DOHH2 (cell line): ENCODE measurements around the gene ARL15.
A peak's percentile ranks its signal among the peaks of the same experiment; 100 is the strongest.

Source experiments
- CTCF ChIP-seq: fragments of 200-600 bp; sonication (generic); IDR thresholded peaks from one replicate; pipeline ENCODE4 v1.5.1; 2014; ENCODE audit warnings: antibody characterized with exemption, mild to moderate bottlenecking, low read depth, low read length; ENCODE audit not compliant: poor library complexity, severe bottlenecking
- EZH2phosphoT487 ChIP-seq: fragments of 200-600 bp; sonication (generic); IDR thresholded peaks from 2 replicates; pipeline ENCODE4 v1.6.1; 2017; ENCODE audit warnings: borderline replicate concordance, mild to moderate bottlenecking, antibody characterized with exemption, low read length, moderate library complexity, mixed read lengths

GRCh38 chr5:54217826-54218503 is 92.4 kb downstream of the ARL15 start:
- TF ChIP-seq CTCF (peak; percentile 73), EZH2phosphoT487 (no peak)
